Measurements from ENCODE around the gene KRT13.

DNA sequence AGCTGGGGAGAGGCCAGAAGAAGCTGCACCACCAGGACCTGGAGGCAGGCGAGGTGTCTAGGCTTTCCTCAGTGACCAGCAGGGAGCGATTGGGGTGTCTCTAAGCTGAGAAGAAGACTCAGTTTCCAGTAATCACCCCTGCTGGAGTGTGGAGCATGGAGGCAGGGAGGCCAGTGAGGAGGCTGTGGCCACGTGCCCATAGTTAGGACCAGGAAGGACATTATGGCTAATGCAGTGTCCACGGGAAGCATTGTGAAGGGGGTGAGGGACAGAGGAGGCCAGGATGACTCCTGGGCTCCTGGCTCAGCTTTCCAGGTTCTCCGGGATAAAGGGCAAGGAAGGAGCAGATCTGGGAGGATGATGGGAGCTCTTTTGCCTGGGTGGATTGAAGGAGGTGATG lies 5.7 kb downstream of the KRT13 start:
- no peak for TF ChIP-seq CTCF (IDR thresholded peaks at IDR 0.05)
- no peak for TF ChIP-seq POLR2A (IDR thresholded peaks at IDR 0.05)

All from heart left ventricle (tissue), 13 donors.